NCI-H446 (cell line): Measurements from ENCODE around the gene NFKB1.
A peak's percentile ranks its signal among the peaks of the same experiment; 100 is the strongest.
"Not testable (repeated sequence)": the region's sequence is repeated elsewhere in the genome, so short reads cannot be mapped to it uniquely, and the experiment has no call there.

Experiments used
- DNase-seq, 2 experiments: peaks; one replicate each; lab custom pipeline; 2025; lab: John Stamatoyannopoulos, UW

NFKB1 gene, protein sequence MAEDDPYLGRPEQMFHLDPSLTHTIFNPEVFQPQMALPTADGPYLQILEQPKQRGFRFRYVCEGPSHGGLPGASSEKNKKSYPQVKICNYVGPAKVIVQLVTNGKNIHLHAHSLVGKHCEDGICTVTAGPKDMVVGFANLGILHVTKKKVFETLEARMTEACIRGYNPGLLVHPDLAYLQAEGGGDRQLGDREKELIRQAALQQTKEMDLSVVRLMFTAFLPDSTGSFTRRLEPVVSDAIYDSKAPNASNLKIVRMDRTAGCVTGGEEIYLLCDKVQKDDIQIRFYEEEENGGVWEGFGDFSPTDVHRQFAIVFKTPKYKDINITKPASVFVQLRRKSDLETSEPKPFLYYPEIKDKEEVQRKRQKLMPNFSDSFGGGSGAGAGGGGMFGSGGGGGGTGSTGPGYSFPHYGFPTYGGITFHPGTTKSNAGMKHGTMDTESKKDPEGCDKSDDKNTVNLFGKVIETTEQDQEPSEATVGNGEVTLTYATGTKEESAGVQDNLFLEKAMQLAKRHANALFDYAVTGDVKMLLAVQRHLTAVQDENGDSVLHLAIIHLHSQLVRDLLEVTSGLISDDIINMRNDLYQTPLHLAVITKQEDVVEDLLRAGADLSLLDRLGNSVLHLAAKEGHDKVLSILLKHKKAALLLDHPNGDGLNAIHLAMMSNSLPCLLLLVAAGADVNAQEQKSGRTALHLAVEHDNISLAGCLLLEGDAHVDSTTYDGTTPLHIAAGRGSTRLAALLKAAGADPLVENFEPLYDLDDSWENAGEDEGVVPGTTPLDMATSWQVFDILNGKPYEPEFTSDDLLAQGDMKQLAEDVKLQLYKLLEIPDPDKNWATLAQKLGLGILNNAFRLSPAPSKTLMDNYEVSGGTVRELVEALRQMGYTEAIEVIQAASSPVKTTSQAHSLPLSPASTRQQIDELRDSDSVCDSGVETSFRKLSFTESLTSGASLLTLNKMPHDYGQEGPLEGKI

DNA sequence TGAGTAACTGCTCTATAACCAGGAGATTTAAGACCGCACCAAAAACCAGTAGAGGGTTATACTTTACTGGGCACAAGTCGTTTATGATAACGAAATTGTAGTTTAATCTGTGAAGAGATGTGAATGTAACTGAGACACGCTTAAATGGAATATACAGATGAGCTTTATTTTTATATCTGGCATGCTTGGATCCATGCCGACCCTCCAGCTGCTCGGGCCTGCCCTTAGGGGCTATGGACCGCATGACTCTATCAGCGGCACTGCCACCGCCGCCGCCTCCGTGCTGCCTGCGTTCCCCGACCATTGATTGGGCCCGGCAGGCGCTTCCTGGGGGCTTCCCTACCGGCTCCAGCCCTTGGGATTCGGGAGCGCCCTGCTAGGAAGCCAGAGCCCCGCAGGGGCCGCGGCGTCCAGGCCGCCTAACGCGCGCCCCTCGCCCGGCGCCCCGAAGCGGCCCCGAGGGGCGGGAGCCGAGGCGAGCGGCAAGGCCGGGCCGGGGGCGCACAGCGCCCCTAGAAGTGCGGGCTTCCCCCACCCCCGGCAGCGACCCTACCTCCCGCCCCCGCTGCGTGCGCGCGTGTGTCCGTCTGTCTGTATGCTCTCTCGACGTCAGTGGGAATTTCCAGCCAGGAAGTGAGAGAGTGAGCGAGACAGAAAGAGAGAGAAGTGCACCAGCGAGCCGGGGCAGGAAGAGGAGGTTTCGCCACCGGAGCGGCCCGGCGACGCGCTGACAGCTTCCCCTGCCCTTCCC lies at the start of gene NFKB1:
Gene NFKB1 (plus strand): TSS at position 664 of the 751 bp plus-strand sequence. CDS start 24,160 bp downstream, outside the sequence.
- DNase-seq: peak in 1 of 2 experiments; percentile 58

DNA sequence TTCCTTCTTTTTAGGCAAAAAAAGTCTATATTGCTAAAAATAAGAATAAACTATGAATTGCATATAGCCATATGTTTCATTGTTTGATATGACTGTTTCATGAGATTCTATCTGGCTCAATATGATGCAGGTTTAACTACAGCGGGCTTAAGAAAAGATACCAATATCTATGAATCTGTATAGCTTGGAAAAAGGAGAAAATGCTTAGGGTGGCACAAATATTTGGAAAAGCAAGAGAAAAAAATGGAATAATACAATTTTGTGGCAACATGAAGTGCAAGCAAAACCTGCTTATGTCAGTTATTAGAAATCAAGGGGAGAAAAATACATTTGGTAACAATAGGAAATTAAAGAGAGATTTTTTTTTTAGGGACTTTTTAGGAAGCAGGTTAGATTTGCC lies 48.3 kb upstream of the NFKB1 start:
- DNase-seq: no peak

DNA sequence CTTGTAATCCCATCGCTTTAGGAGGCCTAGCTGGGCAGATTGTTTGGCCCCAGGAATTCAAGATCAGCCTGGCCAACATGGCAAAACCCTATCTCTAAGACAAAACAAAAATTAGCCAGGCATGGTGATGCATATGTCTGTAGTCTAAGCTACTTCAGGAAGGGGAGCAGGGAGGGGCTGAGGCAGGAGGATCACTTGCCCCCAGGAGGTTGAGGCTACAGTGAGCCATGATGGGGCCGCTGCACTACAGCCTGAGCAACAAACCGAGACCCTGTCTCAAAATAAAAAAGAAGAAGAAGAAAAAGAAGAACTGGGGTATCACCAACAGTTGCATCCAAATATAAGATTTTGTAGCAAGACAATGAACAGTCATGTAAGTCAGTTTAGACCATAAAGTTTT lies 47.3 kb upstream of the NFKB1 start:
- DNase-seq: no peak

DNA sequence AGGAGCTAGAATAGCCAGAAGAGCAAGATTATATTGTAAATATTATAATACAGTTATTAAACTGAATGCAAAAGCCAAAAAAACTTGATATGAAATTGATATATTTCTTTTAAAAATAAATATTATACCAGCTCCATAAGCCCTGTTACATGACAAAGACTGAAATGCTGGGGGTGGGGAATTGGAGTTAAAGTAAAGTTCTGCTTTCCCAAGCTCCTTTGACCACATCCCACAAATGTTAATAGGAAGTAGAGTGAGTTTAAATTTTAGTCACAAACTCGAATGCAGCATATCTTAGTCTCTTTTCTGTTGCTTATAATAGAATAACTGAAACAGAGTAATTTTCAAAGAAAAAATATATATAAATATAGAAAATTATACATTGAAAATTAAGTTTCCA lies 46.9 kb upstream of the NFKB1 start:
- DNase-seq: no peak

DNA sequence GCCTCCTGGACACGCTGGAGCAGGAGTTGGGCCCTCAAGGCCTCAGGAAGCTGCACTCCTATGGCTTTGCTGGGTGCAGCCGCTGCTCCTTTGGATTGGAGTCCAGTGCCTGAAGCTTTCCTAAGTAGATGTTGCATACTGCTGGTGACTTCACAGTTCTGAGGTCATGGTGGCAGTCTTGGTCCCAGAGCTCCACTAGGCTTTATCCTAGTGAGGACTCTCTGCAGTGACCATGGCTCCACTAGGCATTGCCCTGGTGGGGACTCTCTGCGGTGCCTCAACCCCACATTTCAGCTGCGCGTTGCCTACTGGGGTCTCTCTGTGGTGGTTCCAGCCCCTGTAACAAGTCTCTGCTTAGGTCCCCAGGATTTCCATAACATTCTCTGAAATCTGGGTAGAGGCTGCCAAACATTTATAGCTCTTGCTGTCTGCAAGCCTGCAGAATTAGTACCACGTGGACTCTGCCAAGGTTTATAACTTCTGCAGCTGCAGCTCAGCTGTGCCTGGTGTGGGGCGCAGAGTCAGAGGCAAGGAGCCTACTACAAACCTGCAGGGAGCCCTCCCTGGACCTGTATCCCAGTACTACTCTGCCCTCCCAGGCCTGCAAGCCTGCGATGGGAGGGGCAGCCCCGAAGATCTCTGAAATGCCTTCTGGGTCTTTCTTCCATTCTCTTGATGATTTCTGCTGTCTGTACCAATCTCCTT lies 46.0 kb upstream of the NFKB1 start:
- DNase-seq: no peak

DNA sequence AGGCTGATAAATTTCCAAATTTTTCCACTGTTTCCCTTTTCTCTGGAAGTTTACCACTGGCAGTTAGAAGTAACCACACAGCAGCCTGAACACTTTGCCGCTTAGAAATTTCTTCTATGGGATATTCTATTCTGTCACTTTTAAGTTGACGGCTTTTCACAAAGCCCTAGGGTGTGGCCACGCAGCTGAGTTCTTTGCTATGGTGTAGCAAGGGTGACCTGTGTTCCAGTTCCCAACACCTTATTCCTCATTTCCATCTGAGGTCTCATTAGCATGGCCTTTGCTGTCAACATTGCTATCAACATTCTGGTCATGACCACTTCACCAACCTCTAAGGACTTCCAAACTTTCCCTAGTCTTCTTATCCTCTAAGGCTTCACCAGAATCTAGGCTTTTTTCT lies 45.4 kb upstream of the NFKB1 start:
- DNase-seq: no peak

DNA sequence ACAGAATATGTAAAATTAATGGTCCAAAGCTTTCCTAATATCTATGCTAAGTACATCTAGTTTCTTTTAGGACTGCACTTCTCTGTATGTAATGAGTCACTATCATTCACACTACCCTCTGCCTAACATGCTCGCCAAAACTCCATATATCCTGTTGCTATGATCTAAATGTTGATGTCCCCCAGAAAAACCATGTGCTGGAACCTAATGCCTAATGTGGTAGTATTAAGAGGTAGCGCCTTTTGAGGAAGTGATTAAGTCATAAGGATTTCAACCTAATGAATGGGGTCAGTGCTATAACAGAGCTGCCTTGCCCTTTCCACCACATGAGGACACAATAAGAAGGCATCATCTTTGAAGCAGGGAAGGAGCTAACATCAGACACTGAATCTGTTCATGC lies 34.9 kb upstream of the NFKB1 start:
- DNase-seq: no peak

DNA sequence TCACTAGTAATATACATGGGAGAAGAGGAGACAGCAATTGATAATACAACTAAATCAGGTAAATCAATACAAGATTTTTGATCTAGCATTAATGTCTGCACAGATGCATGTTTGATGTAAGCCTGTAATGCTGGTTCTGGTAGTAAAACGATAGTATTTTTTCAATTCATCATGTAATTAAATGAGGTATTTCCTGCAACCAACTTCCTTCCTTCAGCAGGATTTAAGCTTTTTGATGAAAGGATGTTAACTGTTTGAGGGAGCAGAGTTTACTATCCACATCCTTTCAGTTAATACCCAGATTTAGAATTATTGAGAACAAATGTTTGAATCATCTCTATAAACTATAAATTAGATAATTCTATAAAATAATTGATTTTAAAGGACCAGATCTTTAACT lies 31.4 kb upstream of the NFKB1 start:
- DNase-seq: no peak

DNA sequence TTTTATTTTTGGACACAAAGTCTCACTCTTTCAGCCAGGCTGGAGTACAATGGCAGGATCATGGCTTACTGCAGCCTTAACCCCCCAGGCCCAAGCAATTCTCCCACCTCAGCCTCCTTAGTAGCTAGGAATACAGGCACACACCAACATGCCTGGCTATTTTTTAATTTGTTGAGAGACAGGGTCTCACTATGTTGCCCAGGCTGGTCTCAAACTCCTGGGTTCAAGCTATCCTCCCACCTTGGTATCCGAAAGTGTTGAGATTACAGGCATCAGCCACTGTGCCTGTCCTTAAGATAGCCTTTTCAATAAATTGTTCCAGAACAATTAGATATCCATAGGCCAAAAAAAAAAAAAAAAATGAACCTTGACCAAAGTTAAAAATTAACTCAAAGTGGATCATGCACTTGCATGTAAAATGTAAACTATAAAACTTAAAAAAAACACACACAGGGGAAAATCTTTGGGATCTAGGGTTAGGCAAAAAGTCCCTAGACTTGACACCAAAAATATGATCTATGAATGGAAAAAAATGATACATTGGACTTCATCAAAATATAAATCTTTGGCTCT lies 28.6 kb upstream of the NFKB1 start:
- no peak for DNase-seq

DNA sequence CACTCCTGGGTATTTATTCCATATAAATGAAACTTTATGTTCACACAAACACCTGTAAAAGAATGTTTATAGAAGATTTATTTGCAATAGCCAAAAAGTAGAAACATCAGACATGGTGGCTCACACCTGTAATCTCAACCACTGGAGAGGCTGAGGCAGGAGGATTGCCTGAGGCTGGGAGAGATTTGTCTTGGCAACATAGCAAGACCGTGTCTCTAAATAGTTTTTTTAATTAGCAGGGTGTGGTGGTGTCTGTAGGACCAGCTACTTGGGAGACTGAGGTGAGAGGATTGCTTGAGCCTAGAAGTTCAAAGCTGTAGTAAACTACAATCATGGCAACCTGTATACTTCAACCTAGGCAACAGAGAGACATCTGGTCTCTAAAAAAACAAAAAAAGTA lies 27.7 kb upstream of the NFKB1 start:
- DNase-seq: no peak

DNA sequence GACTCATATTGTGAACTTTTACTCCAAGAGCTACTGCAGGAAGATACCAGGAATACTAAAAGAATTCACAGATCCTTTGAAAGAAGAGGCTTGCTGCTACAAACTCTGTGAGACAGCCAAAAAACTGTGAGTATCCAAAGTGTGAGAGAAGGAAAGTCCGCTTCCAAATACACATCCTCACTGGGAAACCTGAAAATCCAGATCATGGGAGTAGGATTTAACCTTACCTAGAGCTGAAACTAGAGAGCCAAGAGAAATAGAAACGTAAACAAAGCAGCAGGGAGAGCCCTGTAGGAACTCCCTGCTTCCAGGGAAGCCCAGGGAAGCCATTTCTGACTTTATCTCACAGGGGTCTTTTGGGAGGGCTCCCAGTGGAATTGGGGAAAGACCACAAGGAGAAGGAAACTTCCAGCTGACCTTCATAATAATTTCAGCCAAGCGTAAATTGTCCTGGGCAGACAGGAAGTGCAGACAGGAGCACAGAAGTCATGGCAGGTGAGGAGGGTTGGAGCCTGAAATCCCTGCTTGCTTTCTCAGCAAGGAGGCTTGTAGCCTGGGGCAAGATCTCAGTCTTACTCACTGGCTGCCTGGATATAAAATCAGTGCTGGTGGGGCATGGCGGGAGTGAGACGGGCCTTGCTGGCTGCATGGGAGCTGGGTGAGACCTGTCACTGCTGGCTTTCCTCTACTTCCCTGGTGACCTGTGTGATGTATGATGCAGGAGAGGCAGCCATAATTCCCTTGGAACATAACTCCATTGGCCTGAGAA lies 26.2 kb upstream of the NFKB1 start:
- no peak for DNase-seq

DNA sequence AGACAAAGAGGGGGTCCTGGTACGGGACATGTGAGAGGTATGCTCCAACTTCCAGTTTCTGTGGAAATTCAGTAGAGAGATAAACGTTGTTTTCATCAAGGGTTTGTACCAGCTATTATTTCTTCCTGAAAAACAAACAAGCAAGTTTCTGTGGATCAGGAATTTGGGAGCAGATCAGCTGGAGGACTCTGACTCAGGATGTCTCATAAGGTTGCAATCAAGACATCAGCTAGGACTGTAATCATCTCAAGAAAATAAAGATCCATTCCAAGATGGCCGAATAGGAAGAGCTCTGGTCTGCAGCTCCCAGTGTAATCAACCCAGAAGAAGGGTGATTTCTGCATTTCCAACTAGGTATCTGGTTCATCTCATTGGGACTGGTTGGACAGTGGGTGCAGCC lies 23.5 kb upstream of the NFKB1 start:
- no peak for DNase-seq

DNA sequence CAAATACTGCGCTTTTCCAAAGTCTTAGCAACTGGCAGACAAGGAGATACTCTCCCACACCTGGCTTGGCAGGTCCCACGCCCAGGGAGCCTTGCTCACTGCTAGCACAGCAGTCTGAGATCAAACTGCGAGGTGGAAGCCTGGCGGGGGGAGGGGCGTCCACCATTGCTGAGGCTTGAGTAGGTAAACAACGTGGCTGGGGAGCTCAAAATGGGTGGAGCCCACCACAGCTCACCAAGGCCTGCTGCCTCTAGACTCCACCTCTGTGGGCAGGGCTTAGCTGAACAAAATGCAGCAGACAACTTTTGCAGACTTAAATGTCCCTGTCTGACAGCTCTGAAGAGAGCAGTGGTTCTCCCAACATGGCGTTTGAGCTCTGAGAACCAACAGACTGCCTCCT lies 23.0 kb upstream of the NFKB1 start:
- no peak for DNase-seq

DNA sequence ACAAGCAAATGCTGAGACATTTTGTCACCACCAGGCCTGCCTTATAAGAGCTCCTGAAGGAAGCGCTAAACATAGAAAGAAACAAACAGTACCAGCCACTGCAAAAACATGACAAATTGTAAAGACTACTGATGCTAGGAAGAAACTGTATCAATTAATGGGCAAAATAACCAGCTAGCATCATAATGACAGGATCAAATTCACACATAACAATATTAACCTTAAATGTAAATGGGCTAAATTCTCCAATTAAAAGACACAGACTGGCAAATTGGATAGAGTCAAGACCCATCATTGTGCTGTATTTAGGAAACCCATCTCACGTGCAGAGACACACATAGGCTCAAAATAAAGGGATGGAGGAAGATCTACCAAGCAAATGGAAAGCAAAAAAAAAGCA lies 21.3 kb upstream of the NFKB1 start:
- DNase-seq: not testable (repeated sequence)

DNA sequence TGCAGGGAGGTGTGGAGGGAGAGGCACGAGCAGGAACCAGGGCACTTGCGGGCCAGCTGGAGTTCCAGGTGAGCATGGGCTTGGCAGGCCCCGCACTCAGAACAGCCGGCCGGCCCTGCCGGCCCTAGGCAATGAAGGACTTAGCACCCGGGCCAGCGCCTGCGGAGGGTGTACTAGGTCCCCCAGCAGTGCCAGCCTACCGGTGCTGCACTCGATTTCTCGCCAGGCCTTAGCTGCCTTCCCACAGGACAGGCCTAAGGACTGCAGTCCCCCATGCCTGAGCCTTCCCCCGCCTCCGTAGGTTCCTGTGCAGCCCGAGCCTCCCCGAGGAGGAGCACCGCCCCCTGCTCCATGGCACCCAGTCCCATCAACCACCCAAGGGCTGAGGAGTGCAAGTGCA lies 18.0 kb upstream of the NFKB1 start:
- no peak for DNase-seq

DNA sequence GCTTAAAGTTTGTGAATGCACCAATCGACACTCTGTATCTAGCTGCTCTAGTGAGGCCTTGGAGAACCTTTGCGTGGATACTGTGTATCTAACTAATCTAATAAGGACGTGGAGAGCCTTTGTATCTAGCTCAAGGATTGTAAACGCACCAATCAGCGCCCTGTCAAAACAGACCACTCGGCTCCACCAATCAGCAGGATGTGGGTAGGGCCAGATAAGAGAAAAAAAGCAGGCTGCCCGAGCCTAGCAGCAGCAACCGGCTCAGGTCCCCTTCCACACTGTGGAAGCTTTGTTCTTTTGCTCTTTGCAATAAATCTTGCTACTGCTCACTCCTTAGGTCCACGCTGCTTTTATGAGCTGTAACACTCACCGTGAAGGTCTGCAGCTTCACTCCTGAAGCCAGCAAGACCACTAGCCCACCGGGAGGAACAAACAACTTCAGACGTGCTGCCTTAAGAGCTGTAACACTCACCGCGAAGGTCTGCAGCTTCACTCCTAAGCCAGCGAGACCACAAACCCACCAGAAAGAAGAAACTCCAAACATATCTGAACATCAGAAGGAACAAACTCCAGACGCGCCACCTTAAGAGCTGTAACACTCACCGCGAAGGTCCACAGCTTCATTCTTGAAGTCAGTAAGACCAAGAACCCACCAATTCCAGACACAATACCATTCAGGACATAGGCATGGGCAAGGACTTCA lies 17.0 kb upstream of the NFKB1 start:
- not testable (repeated sequence) for DNase-seq

DNA sequence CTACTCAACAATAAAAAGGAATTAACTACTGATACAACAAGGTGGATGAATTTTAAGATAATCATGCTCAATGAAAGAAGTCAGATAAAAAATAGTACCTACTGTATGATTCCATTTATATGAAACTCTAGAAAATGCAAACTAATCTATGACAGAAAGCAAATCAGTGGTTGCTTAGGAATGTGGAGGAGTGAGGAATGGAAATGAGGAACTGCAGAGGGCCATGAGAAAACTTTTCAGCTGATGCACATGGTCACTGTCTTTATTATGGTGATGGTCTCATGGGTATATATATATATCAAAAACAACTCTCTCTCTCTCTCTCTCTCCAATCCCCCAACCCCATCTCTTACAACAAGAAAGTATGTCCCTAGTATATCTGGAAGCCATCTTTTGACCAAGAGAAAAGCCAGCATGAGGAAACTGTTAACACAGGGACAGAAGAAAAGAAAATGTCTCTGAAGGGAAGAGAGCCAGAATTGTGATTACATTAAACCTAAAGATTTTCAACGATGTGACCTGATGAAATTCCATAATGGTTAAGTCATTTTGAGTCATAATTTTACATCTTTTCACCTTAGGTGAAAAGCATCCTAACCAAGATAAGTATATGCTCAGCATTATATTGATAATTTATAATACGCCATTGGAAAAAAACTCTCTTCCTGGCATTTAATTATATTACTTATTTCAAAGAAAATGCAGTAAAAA lies 8.5 kb upstream of the NFKB1 start:
- no peak for DNase-seq

DNA sequence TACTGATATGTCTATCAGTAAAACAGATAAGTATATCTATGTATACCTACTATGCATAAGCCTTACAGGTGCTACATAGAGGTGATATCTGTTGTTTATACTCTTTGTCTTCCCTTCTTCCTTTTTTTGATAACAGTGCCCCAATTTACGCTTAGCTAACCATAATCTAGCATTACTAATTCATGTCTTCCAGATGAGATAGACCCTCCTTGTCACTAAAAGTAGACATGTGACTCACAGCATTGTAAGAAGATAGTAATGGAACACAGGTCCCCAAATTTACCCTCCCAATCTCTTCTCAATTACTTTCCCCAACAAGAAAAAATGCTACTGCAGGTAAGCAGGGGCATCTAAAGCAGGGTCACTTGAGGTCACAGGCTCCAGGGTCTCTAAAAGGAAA lies 7.9 kb upstream of the NFKB1 start:
- DNase-seq: no peak

DNA sequence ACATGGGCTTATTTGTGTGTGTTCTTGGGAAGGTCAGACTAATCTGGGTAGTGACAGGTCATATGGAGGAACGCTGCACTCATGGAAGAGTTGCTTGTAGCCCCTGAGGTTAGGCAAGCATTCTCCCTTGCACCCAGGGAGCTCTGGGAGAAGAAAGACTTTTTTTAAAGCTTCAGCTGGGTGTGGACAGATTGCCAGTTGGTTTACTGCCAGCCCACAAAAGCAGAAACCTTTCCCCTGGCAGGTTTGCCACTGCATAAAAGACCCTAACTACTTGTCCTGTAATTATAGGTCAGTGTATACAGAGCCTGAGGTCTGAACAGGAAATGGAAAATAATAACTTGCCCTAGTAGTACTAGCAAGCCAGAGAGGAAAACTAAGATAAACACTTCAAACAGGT lies 7.4 kb upstream of the NFKB1 start:
- DNase-seq: no peak
